NCI-H82 treated with DMSO at 0.1 percent for 48 hours (cell line): ENCODE measurements around the gene DNAJC11.

ENCODE experiments used
- DNase-seq: peaks from one replicate; lab custom pipeline; 2025; ENCODE audit not compliant: unreplicated experiment; lab: John Stamatoyannopoulos, UW

Gene DNAJC11

GRCh38 chr1:6587261-6588005, 114.2 kb downstream of the DNAJC11 start:
- no peak for DNase-seq

DNA sequence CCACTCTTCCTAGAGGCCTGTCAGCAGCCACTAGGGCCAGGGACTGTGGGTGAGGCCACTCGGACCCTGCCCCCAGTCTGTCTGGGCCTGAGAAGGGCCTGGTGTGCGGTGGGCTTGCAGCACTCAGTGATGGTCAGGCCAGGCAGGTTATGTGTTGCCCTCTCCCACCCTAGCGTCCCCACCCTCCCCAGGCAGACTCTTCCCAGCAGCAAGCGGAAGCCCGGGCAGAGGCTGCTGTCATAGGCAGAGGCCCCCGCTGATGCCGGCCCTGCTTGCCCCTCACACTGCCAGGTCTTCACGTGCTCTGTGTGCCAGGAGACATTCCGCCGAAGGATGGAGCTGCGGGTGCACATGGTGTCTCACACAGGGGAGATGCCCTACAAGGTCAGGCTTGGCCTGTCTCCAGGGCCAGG, 115.2 kb downstream of the DNAJC11 start:
- DNase-seq: no peak

- no peak for DNase-seq
These were observed 115.8 kb downstream of the DNAJC11 start for GRCh38 chr1:6585841-6586240.

DNA sequence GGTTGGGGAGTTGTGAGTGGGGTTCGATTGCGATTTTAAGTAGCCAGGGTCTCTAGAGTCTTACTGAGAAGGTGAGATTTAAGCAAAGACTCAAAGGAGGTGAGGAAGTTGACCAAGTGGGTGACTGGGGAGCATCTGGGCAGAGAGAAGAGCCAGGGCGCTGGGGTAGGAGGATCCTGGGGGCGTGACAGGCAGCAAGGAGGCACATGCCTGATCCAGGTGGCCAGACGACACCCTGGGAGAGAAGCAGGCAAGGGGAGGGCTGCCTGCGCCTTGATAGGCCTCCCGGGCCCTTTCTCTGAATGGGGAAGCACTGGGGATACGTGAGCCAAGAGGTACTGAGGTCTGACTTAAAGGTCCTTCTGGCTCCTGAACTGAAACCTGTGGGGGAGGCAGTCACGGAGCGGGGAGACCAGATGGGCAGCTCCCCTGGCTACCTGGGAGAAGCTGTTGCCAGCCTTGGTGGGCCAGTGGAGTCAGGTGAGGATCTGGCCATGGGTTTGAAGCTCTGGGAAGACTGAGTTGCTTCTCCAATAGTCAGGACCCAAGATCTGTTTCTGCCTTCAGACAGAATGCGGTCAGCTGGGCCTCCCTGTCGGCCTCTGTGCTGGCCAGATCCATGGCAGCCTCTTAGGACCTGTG, 116.4 kb downstream of the DNAJC11 start:
- DNase-seq: no peak
